ENCODE measurements around the gene IRX3. TPM values are rescaled to one million over a fixed set of nuclear protein-coding genes. Genes with fewer than 3 reads are reported as not detected.

The IRX3 gene
- total RNA-seq (2014; rRNA removed; shearing (Covaris generic)) (9.2 and 15.6 TPM in 2 replicates), polyA plus RNA-seq (2016; fragmentation: Nextera tagmentation; extraction: Ambion mirVana) (6.4 and 8.8 TPM in 2 replicates)

DNA sequence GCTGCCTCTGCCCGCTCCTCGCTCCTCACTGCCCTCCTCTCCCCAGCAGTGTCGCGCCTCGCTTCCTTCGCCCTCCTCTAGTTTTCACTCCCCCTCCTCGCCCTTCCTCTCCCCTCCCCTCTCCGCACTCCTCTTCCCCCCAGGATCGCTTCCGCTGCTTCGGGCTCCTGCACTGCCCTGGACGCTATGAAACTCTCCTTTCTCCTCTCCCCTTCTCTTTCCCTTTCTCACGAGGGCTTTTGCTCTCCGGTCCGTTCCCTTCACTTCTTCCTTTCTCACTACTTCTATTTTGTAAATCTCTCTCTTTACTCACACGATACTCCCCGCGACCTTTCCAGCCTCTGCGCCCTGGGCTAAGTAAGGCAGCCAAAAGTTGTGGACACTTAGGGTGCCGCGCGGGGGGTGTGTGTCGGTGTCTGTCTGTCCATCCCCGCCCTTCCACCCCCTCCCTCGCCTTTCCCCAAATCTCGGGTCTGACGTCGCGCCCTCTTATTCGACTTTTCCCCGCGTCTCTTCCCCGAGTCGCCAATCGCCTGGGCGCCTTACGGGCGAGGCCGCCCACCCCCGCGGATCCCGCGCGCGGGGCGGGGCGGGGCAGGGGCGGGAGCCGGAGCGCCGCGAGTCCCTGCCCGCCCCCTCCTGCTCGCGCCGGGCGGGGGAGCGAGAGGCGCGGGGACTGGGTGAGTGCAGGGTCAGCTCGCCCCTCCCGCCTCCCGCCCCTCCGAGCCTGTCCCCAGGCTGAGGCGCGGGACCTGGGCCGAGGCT lies at the start of gene IRX3:
Gene IRX3, minus strand, starts transcription at position 422 of the 765 bp plus-strand sequence. CDS start 737 bp downstream, outside the sequence.
- no peaks in the 10 kb centered on the region for H3K27me3 ChIP-seq (replicated peaks; ENCODE audit: insufficient read depth)
- H3K36me3 ChIP-seq (ENCODE audit: low read depth): no peaks in the 10 kb centered on the region
- H3K9me3 ChIP-seq (ENCODE audit: low read depth): no peaks in the 10 kb centered on the region
- no peak for TF ChIP-seq EZH2phosphoT487 (IDR thresholded peaks at IDR 0.05; ENCODE audit: insufficient read depth, low read depth)
- TF ChIP-seq EZH2 (IDR thresholded peaks at IDR 0.05; ENCODE audit: insufficient read depth, poor library complexity, severe bottlenecking): no peak
- H3K4me1 ChIP-seq (ENCODE audit: insufficient read depth): 0 out of 2 replicates have a peak, but pooled peaks cover 6% of the 10 kb centered on the region
- WGBS, 2 experiments (ENCODE audit: low coverage in 1 of 2, low lambda C conversion rate in 2 of 2, missing lambda C conversion rate in 2 of 2): 1 to 2% methylated on average over 27 to 60 of the region's 67 CpGs
- H4K20me1 ChIP-seq (ENCODE audit: insufficient read depth): no peaks in the 10 kb centered on the region
- H3K79me2 ChIP-seq (ENCODE audit: insufficient read depth): peaks cover 26% of the 10 kb centered on the region
- DNase-seq: peak; percentile 97
- H3K4me2 ChIP-seq (ENCODE audit: unreplicated experiment): peak within 1 kb of the TSS; percentile 94
- H3K9me2 ChIP-seq (ENCODE audit: insufficient read depth): no peaks in the 10 kb centered on the region
- H3K27ac ChIP-seq: peak within 1 kb of the TSS; percentile 87
- in situ Hi-C loops (cut with MboI): no loop called here
- H2AFZ ChIP-seq: peak within 1 kb of the TSS; percentile 89
- H3F3A ChIP-seq (ENCODE audit: insufficient read depth): no peaks in the 10 kb centered on the region
- peak within 1 kb of the TSS; percentile 85 for H3K9ac ChIP-seq
- H3K4me3 ChIP-seq: peak within 1 kb of the TSS; percentile 96

DNA sequence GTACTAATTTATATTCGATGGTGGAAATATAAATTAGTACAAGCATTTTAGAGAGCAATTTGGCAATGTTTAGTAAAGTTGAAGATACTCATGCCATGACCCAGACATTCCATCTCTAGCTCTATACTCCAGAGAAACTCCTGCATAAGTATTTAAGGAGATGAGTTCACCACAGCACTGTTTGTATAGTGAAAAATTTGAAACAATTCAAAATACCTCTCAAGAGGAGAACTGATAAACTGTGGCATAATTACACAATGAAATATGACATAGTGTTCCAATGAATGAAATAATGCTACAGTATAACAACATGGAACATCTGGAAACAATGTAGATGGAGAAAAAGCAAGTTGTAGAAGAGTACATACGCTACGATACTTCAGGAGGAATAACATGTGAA lies 48.6 kb upstream of the IRX3 start:
- 55% methylated on average over 3 of the region's 3 CpGs for WGBS, 2 experiments (ENCODE audit: low coverage in 1 of 2, low lambda C conversion rate in 2 of 2, missing lambda C conversion rate in 2 of 2)
- Histone ChIP-seq H4K20me1 (ENCODE audit: insufficient read depth) (no peaks in the 10 kb centered on the region), H3K79me2 (ENCODE audit: insufficient read depth) (no peaks in the 10 kb centered on the region), H3K4me2 (ENCODE audit: unreplicated experiment) (no peak overlapping the region), H3K36me3 (ENCODE audit: low read depth) (no peaks in the 10 kb centered on the region), H3K4me1 (ENCODE audit: insufficient read depth) (no peaks in the 10 kb centered on the region), H3K9ac (no peak overlapping the region), H3K9me3 (ENCODE audit: low read depth) (no peaks in the 10 kb centered on the region), H2AFZ (no peak overlapping the region), H3F3A (ENCODE audit: insufficient read depth) (no peaks in the 10 kb centered on the region), H3K27ac (no peak overlapping the region), H3K27me3 (replicated peaks; ENCODE audit: insufficient read depth) (peaks cover 7% of the 10 kb centered on the region; the same call in 1 of the 2 replicates), H3K4me3 (no peak overlapping the region), H3K9me2 (ENCODE audit: insufficient read depth) (no peaks in the 10 kb centered on the region)
- peak; percentile 11 for DNase-seq
- TF ChIP-seq EZH2 (IDR thresholded peaks at IDR 0.05; ENCODE audit: insufficient read depth, poor library complexity, severe bottlenecking) (no peak), EZH2phosphoT487 (IDR thresholded peaks at IDR 0.05; ENCODE audit: insufficient read depth, low read depth) (no peak)
- in situ Hi-C loops (cut with MboI): no loop called here

DNA sequence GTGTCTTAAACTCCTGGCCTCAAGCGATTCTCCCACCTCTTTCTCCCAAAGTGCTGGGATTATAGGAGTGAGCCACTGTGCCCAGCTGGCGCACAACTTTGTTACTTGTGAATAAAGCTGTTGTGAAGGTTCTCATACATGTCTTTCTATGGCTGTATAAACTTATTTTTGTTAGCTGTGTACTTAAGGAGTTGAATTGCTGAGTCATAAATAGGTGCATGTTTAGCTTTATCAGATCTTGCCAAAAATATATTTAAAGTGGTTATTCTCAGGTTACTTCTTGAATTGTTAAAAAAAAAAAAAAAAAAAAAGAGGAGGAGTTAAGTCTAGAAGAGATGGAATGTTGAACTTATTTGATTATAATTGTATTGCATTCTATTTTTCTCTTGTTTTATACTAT lies 47.6 kb upstream of the IRX3 start:
- H3K4me3 ChIP-seq: no peak overlapping the region
- in situ Hi-C loops (cut with MboI): no loop called here
- no peak overlapping the region for H3K9ac ChIP-seq
- DNase-seq: no peak
- H4K20me1 ChIP-seq (ENCODE audit: insufficient read depth): no peaks in the 10 kb centered on the region
- no peaks in the 10 kb centered on the region for H3K9me3 ChIP-seq (ENCODE audit: low read depth)
- peaks cover 7% of the 10 kb centered on the region; the same call in 1 of the 2 replicates for H3K27me3 ChIP-seq (replicated peaks; ENCODE audit: insufficient read depth)
- no peak overlapping the region for H3K27ac ChIP-seq
- H3K9me2 ChIP-seq (ENCODE audit: insufficient read depth): no peaks in the 10 kb centered on the region
- WGBS, 2 experiments (ENCODE audit: low coverage in 1 of 2, low lambda C conversion rate in 2 of 2, missing lambda C conversion rate in 2 of 2): 90 to 92% methylated on average over 2 of the region's 2 CpGs
- TF ChIP-seq EZH2phosphoT487 (IDR thresholded peaks at IDR 0.05; ENCODE audit: insufficient read depth, low read depth): no peak
- no peak for TF ChIP-seq EZH2 (IDR thresholded peaks at IDR 0.05; ENCODE audit: insufficient read depth, poor library complexity, severe bottlenecking)
- H3K79me2 ChIP-seq (ENCODE audit: insufficient read depth): no peaks in the 10 kb centered on the region
- no peaks in the 10 kb centered on the region for H3K4me1 ChIP-seq (ENCODE audit: insufficient read depth)
- no peak overlapping the region for H3K4me2 ChIP-seq (ENCODE audit: unreplicated experiment)
- no peaks in the 10 kb centered on the region for H3K36me3 ChIP-seq (ENCODE audit: low read depth)
- H3F3A ChIP-seq (ENCODE audit: insufficient read depth): no peaks in the 10 kb centered on the region
- no peak overlapping the region for H2AFZ ChIP-seq

DNA sequence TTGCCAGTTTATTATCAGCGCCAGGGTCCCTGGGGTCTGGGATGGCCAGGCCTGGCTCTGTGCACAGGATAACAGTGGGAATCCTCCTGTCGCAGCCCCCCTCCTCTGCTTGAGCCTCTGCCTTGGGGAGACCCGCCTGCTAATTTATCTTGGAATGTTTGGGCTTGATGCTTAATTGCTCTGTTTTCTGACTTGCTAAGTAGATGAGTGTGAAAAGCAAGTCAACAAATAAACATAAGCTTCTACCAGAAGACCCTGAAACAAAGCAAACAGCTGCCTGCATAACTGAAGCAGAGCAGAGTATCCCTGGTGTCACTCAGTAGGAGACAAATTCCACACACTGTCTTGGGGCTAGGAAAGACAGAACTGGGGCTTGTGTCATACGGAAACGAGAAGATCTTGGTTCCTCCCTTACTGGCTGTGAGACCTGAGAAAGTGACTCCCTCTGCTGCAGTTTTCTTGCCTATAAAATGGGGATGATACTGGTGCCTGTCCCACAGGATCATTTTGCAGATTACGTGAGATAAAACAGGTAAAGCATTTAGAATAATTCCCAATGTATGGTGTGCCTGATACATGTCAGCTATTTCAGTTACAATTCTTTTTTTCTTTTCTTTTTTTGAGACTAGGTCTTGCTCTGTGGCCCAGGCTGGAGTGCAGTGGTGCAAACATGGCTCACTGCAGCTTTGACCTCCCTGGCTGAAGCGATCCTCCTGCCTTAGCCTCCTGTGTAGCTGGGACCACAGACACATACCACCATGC lies 44.8 kb upstream of the IRX3 start:
- no peak overlapping the region for H2AFZ ChIP-seq
- WGBS, 2 experiments (ENCODE audit: low coverage in 1 of 2, low lambda C conversion rate in 2 of 2, missing lambda C conversion rate in 2 of 2): 84 to 85% methylated on average over 7 of the region's 7 CpGs

More for the DNA sequence above, 44.8 kb upstream of the IRX3 start:
- Histone ChIP-seq H3K4me3 (no peak overlapping the region), H3K79me2 (ENCODE audit: insufficient read depth) (no peaks in the 10 kb centered on the region), H3K27ac (no peak overlapping the region), H3K36me3 (ENCODE audit: low read depth) (no peaks in the 10 kb centered on the region), H3K4me1 (ENCODE audit: insufficient read depth) (peaks cover 1% of the 10 kb centered on the region; the same call in 1 of the 2 replicates), H3K4me2 (ENCODE audit: unreplicated experiment) (no peak overlapping the region), H3F3A (ENCODE audit: insufficient read depth) (no peaks in the 10 kb centered on the region), H4K20me1 (ENCODE audit: insufficient read depth) (no peaks in the 10 kb centered on the region), H3K27me3 (replicated peaks; ENCODE audit: insufficient read depth) (no peaks in the 10 kb centered on the region), H3K9me2 (ENCODE audit: insufficient read depth) (no peaks in the 10 kb centered on the region), H3K9me3 (ENCODE audit: low read depth) (no peaks in the 10 kb centered on the region), H3K9ac (no peak overlapping the region)
- in situ Hi-C loops (cut with MboI): no loop called here
- TF ChIP-seq EZH2phosphoT487 (IDR thresholded peaks at IDR 0.05; ENCODE audit: insufficient read depth, low read depth): no peak
- DNase-seq: no peak
